Nephron progenitor cell (in vitro differentiated cells): ENCODE data around the gene CYB5B.
A peak's percentile ranks its signal among the peaks of the same experiment; 100 is the strongest.

ENCODE experiments used
- DNase-seq: peaks from one replicate; pipeline ENCODE4 v3.0.0; 2021
- H3K27ac Mint-ChIP-seq: 2 replicates; pipeline ENCODE4 v1.8.0; 2021; ENCODE audit warnings: mild to moderate bottlenecking, moderate library complexity, mixed read lengths
- H3K27me3 Mint-ChIP-seq: 2 replicates; pipeline ENCODE4 v1.8.0; 2021; ENCODE audit warnings: mild to moderate bottlenecking, low read depth, mixed read lengths; ENCODE audit not compliant: poor library complexity
- H3K36me3 Mint-ChIP-seq: 2 replicates; pipeline ENCODE4 v1.8.0; 2021; ENCODE audit warnings: low read depth, mixed read lengths
- H3K4me1 Mint-ChIP-seq: 2 replicates; pipeline ENCODE4 v1.8.0; 2021; ENCODE audit warnings: mixed read lengths
- H3K4me3 Mint-ChIP-seq: 2 replicates; pipeline ENCODE4 v1.8.0; 2021; ENCODE audit warnings: mild to moderate bottlenecking, moderate library complexity, mixed read lengths
- H3K9me3 Mint-ChIP-seq: 2 replicates; pipeline ENCODE4 v1.8.0; 2021; ENCODE audit warnings: mild to moderate bottlenecking, moderate library complexity, mixed read lengths
- CTCF ChIP-seq: fragments of 200-600 bp; sonication (generic); IDR thresholded peaks from 2 replicates; pipeline ENCODE4 v1.5.0; 2021; ENCODE audit warnings: antibody characterized with exemption

The CYB5B gene

GRCh38 chr16:69396187-69397061, 28.0 kb upstream of the CYB5B start:
- TF ChIP-seq CTCF: peak; percentile 67
- Mint-ChIP-seq H3K27ac (peak overlapping the region; percentile 91), H3K4me1 (peaks cover 35% of the 10 kb centered on the region), H3K36me3 (no peaks in the 10 kb centered on the region), H3K27me3 (peaks cover 7% of the 10 kb centered on the region), H3K9me3 (no peaks in the 10 kb centered on the region), H3K4me3 (no peak overlapping the region)
- peak; percentile 77 for DNase-seq

GRCh38 chr16:69397821-69398521, 26.4 kb upstream of the CYB5B start:
- Mint-ChIP-seq H3K4me1 (peaks cover 41% of the 10 kb centered on the region), H3K9me3 (no peaks in the 10 kb centered on the region), H3K27me3 (peaks cover 10% of the 10 kb centered on the region), H3K27ac (peak overlapping the region; percentile 83), H3K36me3 (no peaks in the 10 kb centered on the region), H3K4me3 (peak overlapping the region; percentile 44)
- peak; percentile 56 for TF ChIP-seq CTCF
- peak; percentile 32 for DNase-seq

GRCh38 chr16:69399361-69399760, 25.1 kb upstream of the CYB5B start:
- DNase-seq: no peak
- Mint-ChIP-seq H3K36me3 (no peaks in the 10 kb centered on the region), H3K9me3 (no peaks in the 10 kb centered on the region), H3K4me1 (peaks cover 41% of the 10 kb centered on the region), H3K27me3 (peaks cover 7% of the 10 kb centered on the region), H3K4me3 (no peak overlapping the region), H3K27ac (no peak overlapping the region)
- TF ChIP-seq CTCF: no peak

- H3K36me3 Mint-ChIP-seq: no peaks in the 10 kb centered on the region
- no peak overlapping the region for H3K4me3 Mint-ChIP-seq
- no peak for DNase-seq
- no peak for TF ChIP-seq CTCF
- peaks cover 38% of the 10 kb centered on the region for H3K4me1 Mint-ChIP-seq
- no peaks in the 10 kb centered on the region for H3K9me3 Mint-ChIP-seq
- no peak overlapping the region for H3K27ac Mint-ChIP-seq
- H3K27me3 Mint-ChIP-seq: peaks cover 7% of the 10 kb centered on the region
Observed at GRCh38 chr16:69402439-69402838, 22.0 kb upstream of the CYB5B start.

GRCh38 chr16:69404275-69404805, 20.1 kb upstream of the CYB5B start:
- TF ChIP-seq CTCF: no peak
- H3K27ac Mint-ChIP-seq: peak overlapping the region; percentile 12
- peaks cover 35% of the 10 kb centered on the region for H3K4me1 Mint-ChIP-seq
- H3K27me3 Mint-ChIP-seq: peaks cover 5% of the 10 kb centered on the region
- no peaks in the 10 kb centered on the region for H3K36me3 Mint-ChIP-seq
- peak; percentile 31 for DNase-seq
- H3K4me3 Mint-ChIP-seq: peak overlapping the region; percentile 4
- no peaks in the 10 kb centered on the region for H3K9me3 Mint-ChIP-seq
